Activated CD8-positive, alpha-beta memory T cell treated with anti-CD3 and anti-CD28 coated beads, Interleukin-2, amount 50 U/mL, for 4 hours (primary cell): ENCODE measurements around the gene SLFN14.
"Not testable (repeated sequence)": the region's sequence is repeated elsewhere in the genome, so short reads cannot be mapped to it uniquely, and the experiment has no call there.

Experiments used
- DNase-seq: peaks from one replicate; pipeline ENCODE4 v3.0.0-alpha.2; 2020

SLFN14 gene

DNA sequence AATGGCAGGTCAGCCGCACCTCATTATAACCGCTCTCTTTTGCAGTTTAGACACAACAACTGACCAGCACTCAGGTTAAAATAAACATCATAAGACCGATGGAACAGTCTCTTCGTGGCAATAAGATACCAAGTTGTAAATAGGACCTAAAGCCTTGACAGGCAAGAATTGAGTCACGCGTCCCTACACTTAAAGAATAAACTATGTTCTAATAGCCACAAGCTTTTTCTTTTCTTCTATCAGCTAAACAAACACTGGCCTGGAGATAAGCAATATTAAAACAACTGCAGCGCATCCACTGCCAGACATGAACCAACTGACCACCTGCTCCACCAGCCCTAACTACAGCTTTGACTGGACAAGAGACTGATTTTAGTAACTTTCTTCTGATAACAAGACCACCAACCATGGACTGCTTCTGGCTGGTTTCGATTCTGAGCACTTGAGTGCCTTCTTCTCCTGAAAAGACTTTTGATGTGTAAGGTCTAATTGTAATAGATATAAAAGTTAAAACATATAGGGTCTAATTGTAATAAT lies 40.6 kb downstream of the SLFN14 start:
- no peak for DNase-seq

DNA sequence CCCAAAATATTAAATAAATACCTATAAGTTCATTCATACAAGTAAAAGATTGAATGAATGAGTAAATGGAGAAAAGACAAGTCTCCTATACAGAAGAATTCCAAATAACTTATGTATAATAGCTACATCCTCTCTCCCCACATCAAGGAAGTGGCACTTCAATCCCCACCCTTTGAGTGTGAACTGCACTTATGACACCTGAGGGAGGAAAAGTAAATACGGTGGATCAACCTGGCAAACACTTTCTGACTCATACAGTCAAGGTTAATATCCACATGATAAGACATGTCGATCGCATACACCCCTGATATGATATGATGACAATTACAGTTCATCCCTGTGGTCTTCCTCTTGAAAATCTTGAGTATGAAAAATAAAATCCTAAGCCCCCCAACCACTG lies 41.2 kb downstream of the SLFN14 start:
- DNase-seq: no peak

DNA sequence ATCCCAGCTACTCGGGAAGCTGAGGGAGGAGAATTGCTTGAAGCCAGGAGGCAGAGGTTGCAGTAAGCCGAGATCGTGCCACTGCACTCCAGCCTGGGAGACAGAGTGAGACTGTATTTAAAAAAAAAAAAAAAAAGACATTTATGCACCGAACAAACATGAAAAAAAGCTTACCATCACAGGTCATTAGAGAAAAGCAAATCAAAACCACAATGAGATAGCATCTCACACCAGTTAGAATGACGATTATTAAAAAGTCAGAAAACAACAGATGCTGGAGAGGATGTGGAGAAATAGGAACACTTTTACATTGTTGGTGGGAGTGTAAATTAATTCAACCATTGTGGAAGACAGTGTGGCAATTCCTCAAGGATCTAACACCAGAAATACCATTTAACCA lies 42.2 kb downstream of the SLFN14 start:
- DNase-seq: not testable (repeated sequence)

DNA sequence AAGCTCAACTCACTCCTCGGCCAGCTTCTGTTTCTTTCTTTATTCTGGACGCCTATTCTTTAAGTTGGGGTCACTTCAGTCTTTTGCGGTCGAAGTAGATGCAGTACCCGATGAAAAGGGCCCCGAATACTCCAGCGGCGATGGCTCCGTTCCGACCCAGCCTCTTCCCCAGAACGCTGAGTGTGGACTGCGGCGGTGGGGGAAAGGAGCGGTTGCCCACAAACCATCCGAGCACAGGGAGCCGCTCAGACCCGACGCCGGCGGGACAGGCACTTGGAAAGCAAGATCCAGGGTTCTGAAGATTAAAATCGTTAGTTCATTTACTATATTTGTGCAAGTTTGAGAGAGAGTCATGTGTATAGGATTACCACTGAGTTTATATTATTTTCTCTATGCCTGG lies 45.6 kb downstream of the SLFN14 start:
- no peak for DNase-seq

DNA sequence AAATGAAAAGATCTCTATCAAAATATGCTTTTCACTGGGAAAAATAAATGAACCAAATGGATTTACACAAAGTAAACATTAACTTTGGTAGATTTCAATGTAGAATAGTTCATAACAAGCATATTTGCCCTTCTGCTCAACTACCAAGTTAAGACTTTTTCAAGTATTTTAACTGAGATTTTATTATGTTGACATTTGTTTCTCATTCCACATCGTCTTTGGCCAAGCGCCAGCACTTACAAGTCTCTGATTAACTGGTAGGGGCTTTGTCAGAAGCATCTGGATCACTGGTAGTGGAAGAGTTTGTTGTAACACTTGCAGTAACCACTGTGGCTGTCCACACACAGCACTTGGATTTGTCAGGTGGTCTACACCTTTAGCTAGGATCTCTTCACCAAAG lies 46.1 kb downstream of the SLFN14 start:
- no peak for DNase-seq
